Heart left ventricle (tissue), 13 donors: ENCODE results near the gene PIP5KL1.

Experiments used
- POLR2A ChIP-seq, 2 donors: fragments of 450-650 bp; IDR thresholded peaks; one replicate each; pipeline ENCODE4 v1.6.1; 2017; ENCODE audit warnings: antibody characterized with exemption in 2 of 2, mild to moderate bottlenecking in 2 of 2, moderate library complexity in 2 of 2
- TF ChIP-seq, protein P1 (sequence below), 12 donors: fragments of 200-600 bp; sonication (generic) in 4 of 12; IDR thresholded peaks; one replicate each; pipeline versions ENCODE4 v1.5.0 to v1.8.0; 2018 to 2022; ENCODE audit warnings: antibody characterized with exemption in 12 of 12, mild to moderate bottlenecking in 5 of 12
- donor health status: ischemic (EF 13 %, LVEDD 7.1; RV severe dilation, severe dysfunction).
- donor health status: DM: no; HTN: yes; CAD: no.
- donor health status: DM: no; HTN: no; CAD: no.
- donor health status: ischemic (EF 25% LVEDD 6.9; RV normal size, moderate dysfunction).
- donor health status: ischemic (EF 25% LVEDD 5.7; RV mildly dilated, moderate dysfunction).
- donor health status: ischemic (EF 35%, LVEDD 5.7; RV mildly dilated, moderate dysfunction).
- donor health status: nonischemic (EF 11% LVEDD 7.7; RV severe dilation, severe dysfunction).
- donor health status: DM: yes; HTN: yes; CAD: no.
- donor health status: PGD.
- donor health status: ischemic (EF 29% LVEDD 5.4; RV normal size, mild dysfunction).
- donor health status: nonischemic (EF 23%, LVEDD 6.1; RV moderate dilation, normal function).

GRCh38 chr9:127896395-127897192, 34.0 kb downstream of the PIP5KL1 start:
- TF ChIP-seq, protein P1, sequence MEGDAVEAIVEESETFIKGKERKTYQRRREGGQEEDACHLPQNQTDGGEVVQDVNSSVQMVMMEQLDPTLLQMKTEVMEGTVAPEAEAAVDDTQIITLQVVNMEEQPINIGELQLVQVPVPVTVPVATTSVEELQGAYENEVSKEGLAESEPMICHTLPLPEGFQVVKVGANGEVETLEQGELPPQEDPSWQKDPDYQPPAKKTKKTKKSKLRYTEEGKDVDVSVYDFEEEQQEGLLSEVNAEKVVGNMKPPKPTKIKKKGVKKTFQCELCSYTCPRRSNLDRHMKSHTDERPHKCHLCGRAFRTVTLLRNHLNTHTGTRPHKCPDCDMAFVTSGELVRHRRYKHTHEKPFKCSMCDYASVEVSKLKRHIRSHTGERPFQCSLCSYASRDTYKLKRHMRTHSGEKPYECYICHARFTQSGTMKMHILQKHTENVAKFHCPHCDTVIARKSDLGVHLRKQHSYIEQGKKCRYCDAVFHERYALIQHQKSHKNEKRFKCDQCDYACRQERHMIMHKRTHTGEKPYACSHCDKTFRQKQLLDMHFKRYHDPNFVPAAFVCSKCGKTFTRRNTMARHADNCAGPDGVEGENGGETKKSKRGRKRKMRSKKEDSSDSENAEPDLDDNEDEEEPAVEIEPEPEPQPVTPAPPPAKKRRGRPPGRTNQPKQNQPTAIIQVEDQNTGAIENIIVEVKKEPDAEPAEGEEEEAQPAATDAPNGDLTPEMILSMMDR (IDR thresholded peaks at IDR 0.05), result no peak
- no peak for TF ChIP-seq POLR2A (IDR thresholded peaks at IDR 0.05)
